HG02973 (cell line): ENCODE data around the gene NDUFB3.
"Not testable (repeated sequence)": the region's sequence is repeated elsewhere in the genome, so short reads cannot be mapped to it uniquely, and the experiment has no call there.

Experiments used
- ATAC-seq: cut with Tn5 transposase; IDR thresholded peaks from one replicate; pipeline ENCODE4 v1.9.1; 2021; ENCODE audit warnings: moderate library complexity; ENCODE audit not compliant: unreplicated experiment

The NDUFB3 gene

GRCh38 chr2:201084863-201085262, 13.1 kb downstream of the NDUFB3 start:
- no peak for ATAC-seq

GRCh38 chr2:201090574-201090973, 18.8 kb downstream of the NDUFB3 start:
- no peak for ATAC-seq

- ATAC-seq: no peak
These were observed 21.8 kb downstream of the NDUFB3 start for GRCh38 chr2:201093573-201093972.

- ATAC-seq: no peak
These were observed 28.7 kb downstream of the NDUFB3 start for GRCh38 chr2:201100497-201100896.

GRCh38 chr2:201105759-201106158, 34.0 kb downstream of the NDUFB3 start:
- ATAC-seq: no peak

GRCh38 chr2:201107624-201108023, 35.8 kb downstream of the NDUFB3 start:
- ATAC-seq: no peak

GRCh38 chr2:201108341-201108740, 36.5 kb downstream of the NDUFB3 start:
- no peak for ATAC-seq

- ATAC-seq: no peak
These were observed 37.4 kb downstream of the NDUFB3 start for GRCh38 chr2:201109186-201109585.

- no peak for ATAC-seq
These were observed 38.8 kb downstream of the NDUFB3 start for GRCh38 chr2:201110615-201111014.

- ATAC-seq: no peak
These were observed 39.3 kb downstream of the NDUFB3 start for GRCh38 chr2:201111096-201111495.

GRCh38 chr2:201114350-201114749, 42.5 kb downstream of the NDUFB3 start:
- ATAC-seq: no peak

GRCh38 chr2:201114846-201115245, 43.0 kb downstream of the NDUFB3 start:
- ATAC-seq: no peak

GRCh38 chr2:201116115-201116958, 44.5 kb downstream of the NDUFB3 start, which contains the start of gene CFLAR:
Gene CFLAR, plus strand, starts transcription at chr2:201116164. Its CDS starts 13,702 bp downstream, at chr2:201129866.
- ATAC-seq: peak; percentile 31

- ATAC-seq: peak; percentile 22
These were observed 45.3 kb downstream of the NDUFB3 start for GRCh38 chr2:201116959-201117734.

GRCh38 chr2:201117735-201118094, 45.9 kb downstream of the NDUFB3 start:
- not testable (repeated sequence) for ATAC-seq

GRCh38 chr2:201118121-201118960, 46.5 kb downstream of the NDUFB3 start:
- ATAC-seq: peak; percentile 42

- ATAC-seq: no peak
These were observed 47.4 kb downstream of the NDUFB3 start for GRCh38 chr2:201118961-201119854.

- no peak for ATAC-seq
These were observed 50.5 kb downstream of the NDUFB3 start for GRCh38 chr2:201122276-201122675.

GRCh38 chr2:201126308-201127151, 54.7 kb downstream of the NDUFB3 start:
- ATAC-seq: peak; percentile 23
